Loucy (cell line): Measurements from ENCODE around the gene HSPB8.

Source experiments
- CTCF ChIP-seq: fragments of 200-600 bp; sonication (generic); conservative IDR thresholded peaks from 2 replicates; pipeline ENCODE4 v1.5.1; 2014; ENCODE audit warnings: mild to moderate bottlenecking, antibody characterized with exemption, low read length
- EZH2phosphoT487 ChIP-seq: fragments of 200-600 bp; IDR thresholded peaks from 2 replicates; pipeline ENCODE4 v1.6.1; 2018; ENCODE audit warnings: antibody characterized with exemption, mild to moderate bottlenecking, moderate library complexity, borderline replicate concordance

DNA sequence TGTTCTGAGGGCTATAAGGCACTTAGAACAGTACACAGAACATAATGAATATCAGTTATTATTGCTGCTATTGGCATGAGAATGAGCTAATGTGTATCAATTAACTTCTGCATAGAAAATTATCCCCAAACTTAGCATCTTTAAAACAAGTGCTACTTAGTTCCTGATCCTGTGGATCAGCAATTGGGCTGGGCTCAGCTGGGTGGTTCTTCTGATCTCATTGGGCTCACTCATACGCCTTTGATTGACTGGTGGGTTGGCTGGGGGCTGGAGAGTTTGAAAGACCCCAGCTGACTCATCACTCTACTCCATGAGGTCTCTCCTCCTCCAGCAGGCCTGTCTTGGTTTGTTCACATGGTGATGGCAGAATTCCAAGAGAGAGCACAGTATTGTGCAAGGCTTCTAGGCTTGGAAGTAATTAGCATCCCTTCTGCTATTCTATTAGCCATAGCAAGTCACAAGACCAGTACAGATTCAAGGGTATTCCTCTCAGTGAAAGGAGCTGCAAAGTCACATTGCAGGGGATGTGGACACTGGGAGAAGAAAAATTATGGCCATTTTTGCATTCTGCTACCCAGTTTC, 27.2 kb upstream of the HSPB8 start:
- TF ChIP-seq CTCF: no peak
- no peak for TF ChIP-seq EZH2phosphoT487
